KMS-11 (cell line): ENCODE results near the gene PRKAR2B.

Source experiments
- H2AFZ ChIP-seq: fragments of 200-600 bp; sonication (generic); 2 replicates; pipeline ENCODE4 v1.6.1; 2016; ENCODE audit warnings: antibody characterized with exemption, mixed run types, low read depth
- H3K27ac ChIP-seq: fragments of 200-600 bp; sonication (generic); 2 replicates; pipeline ENCODE4 v1.6.1; 2016; ENCODE audit warnings: mild to moderate bottlenecking, mixed run types
- H3K27me3 ChIP-seq: fragments of 200-600 bp; sonication (generic); 2 replicates; pipeline ENCODE4 v1.6.1; 2017; ENCODE audit warnings: mild to moderate bottlenecking, low read depth, mixed run types, moderate library complexity; ENCODE audit not compliant: insufficient read depth
- H3K36me3 ChIP-seq: fragments of 200-600 bp; sonication (generic); 2 replicates; pipeline ENCODE4 v1.6.1; 2017; ENCODE audit warnings: mild to moderate bottlenecking, mixed run types; ENCODE audit not compliant: insufficient read depth
- H3K4me1 ChIP-seq: fragments of 200-600 bp; sonication (generic); 2 replicates; pipeline ENCODE4 v1.6.1; 2016; ENCODE audit warnings: mild to moderate bottlenecking, low read depth, mixed run types; ENCODE audit not compliant: poor library complexity, severe bottlenecking
- H3K4me2 ChIP-seq: fragments of 200-600 bp; sonication (generic); 2 replicates; pipeline ENCODE4 v1.7.0; 2016; ENCODE audit warnings: mild to moderate bottlenecking, mixed run types
- H3K4me3 ChIP-seq: fragments of 200-600 bp; sonication (generic); IDR thresholded peaks from 2 replicates; pipeline ENCODE4 v1.6.1; 2017; ENCODE audit warnings: low read depth, low read length, mixed read lengths; ENCODE audit not compliant: insufficient read depth
- H3K79me2 ChIP-seq: fragments of 200-600 bp; sonication (generic); 2 replicates; pipeline ENCODE4 v1.6.1; 2016; ENCODE audit warnings: low read depth, mixed run types; ENCODE audit not compliant: insufficient read depth
- H3K9ac ChIP-seq: fragments of 200-600 bp; sonication (generic); 2 replicates; pipeline ENCODE4 v1.6.1; 2016; ENCODE audit warnings: mild to moderate bottlenecking, mixed run types
- H4K20me1 ChIP-seq: fragments of 200-600 bp; sonication (generic); 2 replicates; pipeline ENCODE4 v1.6.1; 2016; ENCODE audit warnings: mild to moderate bottlenecking, mixed run types; ENCODE audit not compliant: insufficient read depth
- CTCF ChIP-seq: fragments of 200-600 bp; sonication (generic); conservative IDR thresholded peaks from 2 replicates; pipeline ENCODE4 v1.6.1; 2017; ENCODE audit warnings: low read depth, mild to moderate bottlenecking, antibody characterized with exemption, low read length, moderate library complexity, mixed read lengths

PRKAR2B gene

GRCh38 chr7:107157091-107157490 lies 112.6 kb downstream of the PRKAR2B start:
- Histone ChIP-seq H2AFZ (no peak overlapping the region), H4K20me1 (no peaks in the 10 kb centered on the region), H3K27me3 (no peaks in the 10 kb centered on the region), H3K36me3 (no peaks in the 10 kb centered on the region), H3K4me1 (peaks cover 4% of the 10 kb centered on the region), H3K9ac (no peak overlapping the region), H3K27ac (no peak overlapping the region), H3K79me2 (no peaks in the 10 kb centered on the region), H3K4me3 (no peak overlapping the region), H3K4me2 (no peak overlapping the region)
- TF ChIP-seq CTCF, result no peak

DNA sequence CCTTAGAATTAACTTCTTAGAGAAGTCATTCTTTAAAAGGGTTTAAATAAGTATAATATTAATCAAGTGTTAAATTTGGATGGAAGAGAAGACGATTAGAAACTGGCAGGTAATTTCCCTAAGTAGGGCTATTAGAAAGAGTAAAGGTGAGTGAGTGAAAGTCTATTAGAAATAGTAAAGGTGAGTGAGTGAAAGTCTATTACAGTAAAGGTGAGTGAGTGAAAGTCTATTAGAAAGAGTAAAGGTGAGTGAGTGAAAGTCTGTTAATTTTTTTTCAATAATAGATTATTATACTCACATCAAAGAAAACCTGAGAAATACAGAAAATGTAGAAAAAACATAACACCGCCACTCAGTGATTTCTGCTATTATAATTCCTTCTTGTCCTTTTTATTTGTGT lies 113.5 kb downstream of the PRKAR2B start:
- no peak for TF ChIP-seq CTCF
- Histone ChIP-seq H3K27me3 (no peaks in the 10 kb centered on the region), H3K4me2 (no peak overlapping the region), H3K79me2 (no peaks in the 10 kb centered on the region), H3K36me3 (no peaks in the 10 kb centered on the region), H3K4me1 (no peaks in the 10 kb centered on the region), H3K27ac (no peak overlapping the region), H4K20me1 (no peaks in the 10 kb centered on the region), H3K9ac (no peak overlapping the region), H3K4me3 (no peak overlapping the region), H2AFZ (no peak overlapping the region)

GRCh38 chr7:107160389-107160788 lies 115.9 kb downstream of the PRKAR2B start:
- H3K4me3 ChIP-seq, result no peak overlapping the region
- H3K27ac ChIP-seq, result no peak overlapping the region
- no peak for TF ChIP-seq CTCF

GRCh38 chr7:107161415-107161814 lies 116.9 kb downstream of the PRKAR2B start:
- H3K9ac ChIP-seq, result no peak overlapping the region

More at GRCh38 chr7:107160389-107160788, 115.9 kb downstream of the PRKAR2B start:
- Histone ChIP-seq H3K4me2 (no peak overlapping the region), H4K20me1 (no peaks in the 10 kb centered on the region), H3K79me2 (no peaks in the 10 kb centered on the region), H2AFZ (no peak overlapping the region), H3K36me3 (no peaks in the 10 kb centered on the region), H3K4me1 (no peaks in the 10 kb centered on the region), H3K9ac (no peak overlapping the region), H3K27me3 (no peaks in the 10 kb centered on the region)

More at GRCh38 chr7:107161415-107161814, 116.9 kb downstream of the PRKAR2B start:
- Histone ChIP-seq H3K79me2 (no peaks in the 10 kb centered on the region), H3K27me3 (no peaks in the 10 kb centered on the region), H3K4me3 (no peak overlapping the region), H3K4me2 (no peak overlapping the region), H3K27ac (no peak overlapping the region), H3K36me3 (no peaks in the 10 kb centered on the region), H2AFZ (no peak overlapping the region), H3K4me1 (peaks cover 3% of the 10 kb centered on the region), H4K20me1 (no peaks in the 10 kb centered on the region)
- TF ChIP-seq CTCF, result no peak
